Measurements from ENCODE around the gene SLBP.
"Not testable (repeated sequence)": the region's sequence is repeated elsewhere in the genome, so short reads cannot be mapped to it uniquely, and the experiment has no call there.

Gene SLBP

DNA sequence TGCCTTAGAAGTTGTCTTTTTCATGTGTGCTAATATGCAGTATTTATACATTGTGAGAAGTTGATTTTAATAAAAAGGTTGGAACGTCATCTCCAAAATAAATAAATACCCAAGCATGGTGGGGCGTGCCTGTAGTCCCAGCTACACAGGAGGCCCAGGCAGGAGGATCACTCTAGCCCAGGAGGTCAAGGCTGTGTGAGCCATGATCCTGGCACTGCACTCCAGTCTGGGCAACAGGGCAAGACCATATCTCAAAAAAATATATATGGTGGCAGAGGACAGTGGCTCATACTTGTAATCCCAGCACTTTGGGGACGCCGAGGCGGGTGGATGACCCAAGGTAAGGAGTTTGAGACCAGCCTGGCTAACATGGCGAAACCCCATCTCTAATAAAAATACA lies 6.4 kb downstream of the SLBP start:
- DNase-seq, result no peak

GRCh38 chr4:1703867-1704266 lies 8.3 kb downstream of the SLBP start:
- no peak for DNase-seq

DNA sequence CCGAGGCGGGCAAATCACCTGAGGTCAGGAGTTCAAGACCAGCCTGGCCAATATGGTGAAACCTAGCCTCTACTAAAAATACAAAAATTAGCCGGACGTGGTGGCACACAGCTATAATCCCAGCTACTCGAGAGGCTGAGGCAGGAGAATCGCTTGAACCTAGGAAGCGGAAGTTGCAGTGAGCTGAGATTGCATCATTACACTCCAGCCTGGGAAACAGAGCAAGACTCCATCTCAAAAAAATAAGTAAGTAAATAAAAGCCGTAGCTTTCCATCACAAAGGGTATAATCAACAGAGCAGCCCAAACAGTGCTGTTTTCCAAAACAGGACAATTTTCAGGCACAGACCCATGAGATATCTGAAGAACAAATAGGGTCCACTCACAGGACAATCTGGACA lies 10.4 kb downstream of the SLBP start:
- not testable (repeated sequence) for DNase-seq

DNA sequence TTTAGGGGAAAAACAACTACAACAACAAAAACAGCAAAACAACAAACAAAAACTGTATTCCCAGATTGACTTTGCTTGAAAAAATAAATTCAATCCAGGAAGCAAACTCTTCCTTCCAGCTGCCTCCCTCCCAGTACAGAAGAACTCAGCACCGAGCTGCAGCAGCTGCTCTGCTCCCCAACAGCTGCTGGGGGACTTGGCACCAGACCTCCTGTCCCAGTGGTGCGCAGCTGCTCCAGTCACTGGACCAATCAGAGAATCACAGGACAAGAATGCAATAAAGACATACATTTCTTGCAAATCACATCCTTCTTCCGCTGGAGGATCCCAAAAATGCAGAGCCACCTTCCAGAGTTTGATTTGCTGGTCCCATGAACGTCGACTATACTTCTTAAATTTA lies 16.2 kb downstream of the SLBP start:
- DNase-seq, result no peak

- DNase-seq, result peak; percentile 86
These were observed 18.8 kb downstream of the SLBP start for GRCh38 chr4:1693131-1693896.

GRCh38 chr4:1691737-1692373 lies 20.3 kb downstream of the SLBP start:
- DNase-seq, result no peak

GRCh38 chr4:1690698-1691097 lies 21.4 kb downstream of the SLBP start:
- no peak for DNase-seq

DNA sequence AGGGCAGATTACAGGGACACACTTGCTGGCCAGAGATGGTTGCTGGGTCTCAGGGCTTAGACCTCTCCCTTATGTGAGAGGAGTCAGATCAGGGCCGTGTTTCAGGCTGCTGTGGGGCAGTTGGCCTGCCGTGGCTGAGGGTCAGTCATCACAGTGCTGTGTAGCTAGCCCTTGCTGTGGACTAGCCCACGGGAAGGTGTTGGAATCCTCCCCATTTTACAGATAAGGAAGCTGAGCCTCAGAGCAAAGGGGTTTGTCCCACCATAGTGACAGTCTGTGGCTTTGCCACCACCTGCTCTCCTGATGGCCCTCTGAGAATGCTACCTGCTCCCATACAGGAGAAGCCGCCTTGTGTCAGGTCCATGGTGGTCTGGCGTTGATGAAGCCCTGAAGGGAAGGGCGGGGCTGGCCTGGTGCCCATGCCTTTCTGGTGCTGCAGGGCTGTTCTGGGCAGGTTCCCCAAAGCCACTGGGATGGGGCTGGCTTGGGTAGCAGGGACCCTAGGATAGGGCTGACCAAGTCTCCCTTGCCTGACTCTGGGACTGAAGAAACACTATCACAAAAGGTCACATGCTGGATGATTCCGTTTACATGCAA lies 25.6 kb downstream of the SLBP start:
- DNase-seq, result no peak

DNA sequence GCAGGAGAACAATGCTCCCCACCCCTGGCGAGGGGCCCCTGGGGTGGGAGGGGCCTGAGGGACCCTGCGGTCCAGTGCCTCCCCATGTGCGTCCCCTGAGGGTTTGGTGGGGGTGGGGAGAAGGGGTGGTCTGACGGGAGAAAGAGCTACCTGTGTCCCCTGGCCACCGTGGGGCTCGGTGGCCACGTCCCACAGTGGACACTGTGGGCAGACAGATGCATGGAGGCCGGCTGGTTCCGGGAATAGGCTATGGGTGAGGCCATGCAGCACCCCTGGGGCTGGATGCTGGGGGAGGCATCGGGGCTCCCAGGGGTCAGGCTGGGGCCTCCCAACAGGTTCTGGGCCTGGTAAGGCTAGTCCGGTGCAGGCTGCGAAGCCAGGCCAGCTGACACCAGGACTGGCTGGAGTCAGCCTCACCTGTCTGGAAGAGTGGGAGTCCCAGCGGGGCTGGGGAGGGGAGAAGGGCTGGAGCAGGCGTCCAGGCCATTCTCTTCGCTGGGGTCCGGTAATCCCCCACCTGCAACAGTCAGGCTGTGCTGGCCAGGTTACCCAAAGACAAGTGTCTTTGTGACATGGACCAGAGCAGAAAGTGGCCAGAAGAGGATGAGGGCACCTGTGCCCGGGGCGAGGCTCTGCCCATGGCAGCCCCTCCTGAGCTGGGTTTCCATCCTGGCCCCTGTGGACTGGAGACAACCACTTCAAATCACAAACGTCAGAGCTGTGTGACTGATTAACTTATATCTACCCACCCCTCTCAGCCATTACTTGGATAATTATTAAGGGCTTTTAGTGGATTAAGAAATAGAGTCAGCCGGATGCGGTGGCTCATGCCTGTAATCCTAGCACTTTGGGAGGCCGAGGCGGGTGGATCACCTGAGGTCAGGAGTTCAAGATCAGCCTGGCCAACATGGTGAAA lies 26.6 kb downstream of the SLBP start:
- no peak for DNase-seq

GRCh38 chr4:1684506-1685234 lies 27.4 kb downstream of the SLBP start:
- no peak for DNase-seq

- DNase-seq, result peak; percentile 93
These were observed 28.2 kb downstream of the SLBP start, which contains the start of gene FAM53A for GRCh38 chr4:1683736-1684505. Gene FAM53A (minus strand): TSS chr4:1684313. CDS start chr4:1668741, 15,572 bp downstream.

DNA sequence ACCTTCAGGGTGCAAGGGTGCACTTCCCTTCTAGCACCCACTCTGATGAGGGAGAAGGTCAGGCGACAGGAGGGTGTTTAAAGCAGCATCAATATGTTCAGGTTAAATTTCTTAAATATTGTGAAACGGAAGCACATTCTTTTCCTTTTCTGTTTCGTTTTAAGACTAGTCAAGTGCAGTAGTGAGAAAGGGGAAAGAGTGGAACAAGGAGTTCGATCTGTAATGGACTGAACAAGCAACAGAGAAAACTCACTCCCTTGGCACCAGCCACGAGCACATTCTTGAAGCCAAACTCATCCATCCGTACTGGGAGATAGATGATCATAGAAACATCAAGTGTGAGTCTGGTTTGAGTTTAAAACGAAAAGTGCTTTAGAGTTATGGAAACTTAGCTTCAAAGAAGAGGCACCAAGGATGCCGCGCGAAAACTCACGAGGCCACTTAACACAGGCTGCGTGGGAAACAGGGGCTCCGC lies 28.8 kb downstream of the SLBP start:
- DNase-seq, result peak; percentile 55

- DNase-seq, result no peak
These were observed 29.3 kb downstream of the SLBP start for GRCh38 chr4:1682860-1683259.

GRCh38 chr4:1678244-1678643 lies 33.9 kb downstream of the SLBP start:
- no peak for DNase-seq

DNA sequence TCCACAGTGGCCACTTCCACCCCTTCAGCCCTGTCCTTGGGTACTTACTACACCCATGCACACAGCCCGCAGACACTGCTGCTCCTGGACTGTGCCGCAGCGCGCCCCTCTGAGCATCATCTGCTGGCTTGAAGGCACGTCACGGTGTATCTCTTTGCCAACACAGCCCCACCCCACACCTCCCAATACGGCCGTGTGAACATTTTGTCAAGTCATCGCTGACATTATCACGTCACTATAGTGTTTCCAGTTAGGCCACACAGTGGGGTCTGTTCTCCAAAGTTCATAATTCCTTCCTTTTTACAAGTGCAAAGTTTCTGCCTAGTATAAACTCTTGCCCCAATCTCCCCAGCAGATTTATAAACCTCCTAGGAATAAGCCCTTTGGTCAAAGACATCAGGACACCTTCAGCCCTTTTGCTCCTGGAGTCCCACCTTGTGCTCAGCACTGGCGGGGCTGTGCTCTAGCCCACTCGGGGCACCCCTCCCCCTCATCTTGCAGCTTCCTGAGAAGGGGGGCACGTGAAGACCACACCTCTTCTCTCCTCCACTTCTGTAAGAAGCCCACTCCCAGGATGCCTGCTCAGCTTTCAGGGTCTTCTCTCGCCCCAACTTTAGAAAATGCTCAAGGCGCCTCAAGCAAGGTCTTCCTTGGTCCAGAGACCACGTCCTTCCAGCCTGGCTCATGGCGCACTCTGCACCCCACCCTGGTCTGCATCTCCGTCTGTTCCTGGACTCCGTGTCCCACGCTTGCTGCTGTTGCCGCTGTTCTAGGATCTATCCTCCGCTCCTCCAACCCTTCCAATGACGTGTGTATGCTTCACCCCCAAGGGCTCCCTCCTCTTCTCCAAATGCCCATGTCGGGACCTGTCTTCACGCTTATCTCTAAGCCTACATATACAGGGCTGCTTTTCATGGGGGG lies 35.3 kb downstream of the SLBP start:
- DNase-seq, result no peak

GRCh38 chr4:1675802-1676137 lies 36.3 kb downstream of the SLBP start:
- DNase-seq, result no peak

- no peak for DNase-seq
These were observed 36.9 kb downstream of the SLBP start for GRCh38 chr4:1675136-1675801.

DNA sequence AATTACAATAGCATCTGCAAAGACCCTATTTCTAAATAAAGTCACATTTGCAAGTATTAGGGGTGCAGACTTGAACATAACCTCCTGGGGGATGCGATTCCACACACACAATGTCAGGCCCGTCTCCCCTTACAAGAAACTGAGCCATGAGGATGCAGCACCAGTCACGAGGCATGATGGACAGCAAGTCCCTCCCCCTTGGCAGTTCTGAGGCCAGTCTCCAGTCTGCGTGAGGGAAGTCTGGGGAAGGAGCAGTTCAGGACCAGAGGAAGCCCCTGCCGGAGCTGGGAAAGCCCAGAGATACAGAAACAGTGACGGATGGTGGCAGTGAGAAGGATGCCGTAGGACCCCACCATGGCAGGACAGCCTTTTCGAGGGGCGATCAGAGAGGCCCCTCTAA lies 37.4 kb downstream of the SLBP start:
- no peak for DNase-seq

GRCh38 chr4:1673671-1674070 lies 38.4 kb downstream of the SLBP start:
- DNase-seq, result no peak

DNA sequence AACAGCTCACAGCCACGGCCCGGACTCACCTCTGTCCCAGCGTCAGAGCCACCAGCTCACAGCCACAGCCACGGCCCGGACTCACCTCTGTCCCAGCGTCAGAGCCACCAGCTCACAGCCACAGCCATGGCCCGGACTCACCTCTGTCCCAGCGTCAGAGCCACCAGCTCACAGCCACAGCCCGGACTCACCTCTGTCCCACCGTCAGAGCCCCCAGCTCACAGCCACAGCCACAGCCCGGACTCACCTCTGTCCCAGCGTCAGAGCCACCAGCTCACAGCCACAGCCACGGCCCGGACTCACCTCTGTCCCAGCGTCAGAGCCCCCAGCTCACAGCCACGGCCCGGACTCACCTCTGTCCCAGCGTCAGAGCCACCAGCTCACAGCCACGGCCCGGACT lies 41.1 kb downstream of the SLBP start:
- DNase-seq, result not testable (repeated sequence)

All from islet precursor cell (in vitro differentiated cells).